Thymus (tissue), 11 donors: ENCODE measurements around the gene OR13C4. TPM values are rescaled to one million over a fixed set of nuclear protein-coding genes. Genes with fewer than 3 reads are reported as not detected.

Experiments
- DNase-seq, 9 donors: peaks; one replicate each; pipeline ENCODE4 v3.0.0-alpha.2; 2013; ENCODE audit warnings: low spot score in 9 of 9, low read depth in 6 of 9, missing footprints in 1 of 9
- H3K27ac ChIP-seq, 2 donors: one replicate each; pipeline ENCODE4 v1.5.1; 2013; ENCODE audit warnings: control low read depth in 1 of 2, low read depth in 1 of 2, low read length in 1 of 2, mild to moderate bottlenecking in 1 of 2, moderate library complexity in 1 of 2
- H3K27me3 ChIP-seq, 2 donors: one replicate each; pipeline ENCODE4 v1.5.1; 2013; ENCODE audit warnings: low read length in 1 of 2; ENCODE audit not compliant: control insufficient read depth in 2 of 2, insufficient read depth in 1 of 2
- H3K36me3 ChIP-seq, 2 donors: one replicate each; pipeline ENCODE4 v1.5.1; 2013; ENCODE audit warnings: low read length in 1 of 2, mild to moderate bottlenecking in 1 of 2, moderate library complexity in 1 of 2; ENCODE audit not compliant: control insufficient read depth in 2 of 2, insufficient read depth in 2 of 2
- H3K4me1 ChIP-seq, 2 donors: one replicate each; pipeline ENCODE4 v1.5.1; 2013; ENCODE audit warnings: low read length in 2 of 2; ENCODE audit not compliant: control insufficient read depth in 2 of 2, insufficient read depth in 2 of 2
- H3K4me3 ChIP-seq, 2 donors: one replicate each; pipeline ENCODE4 v1.5.1; 2013; ENCODE audit warnings: low read length in 2 of 2, control low read depth in 1 of 2, mild to moderate bottlenecking in 1 of 2
- H3K9me3 ChIP-seq, 2 donors: one replicate each; pipeline ENCODE4 v1.5.1; 2013; ENCODE audit warnings: low read length in 1 of 2, mild to moderate bottlenecking in 1 of 2; ENCODE audit not compliant: control insufficient read depth in 2 of 2, insufficient read depth in 1 of 2
- WGBS: extraction: QIAGEN DNeasy Blood & Tissue Kit; methylation state at CpG from one replicate; pipeline ENCODE4 v1.1.7; 2013; 5-methylcytosine and 5-hydroxymethylcytosine counted together
- polyA plus RNA-seq: library from polyadenylated mRNA; stranded (reverse); fragments of 200-250 nt; gene quantifications from one replicate; pipeline ENCODE4 v1.2.3, GENCODE V29; 2013
- total RNA-seq: library from RNA; stranded (reverse); fragments of 120-200 nt; gene quantifications from one replicate; pipeline ENCODE4 v1.2.4, GENCODE V29; 2013
- donor health status: healthy.

OR13C4 gene
- total and polyA plus RNA-seq, 2 donors: not detected

DNA sequence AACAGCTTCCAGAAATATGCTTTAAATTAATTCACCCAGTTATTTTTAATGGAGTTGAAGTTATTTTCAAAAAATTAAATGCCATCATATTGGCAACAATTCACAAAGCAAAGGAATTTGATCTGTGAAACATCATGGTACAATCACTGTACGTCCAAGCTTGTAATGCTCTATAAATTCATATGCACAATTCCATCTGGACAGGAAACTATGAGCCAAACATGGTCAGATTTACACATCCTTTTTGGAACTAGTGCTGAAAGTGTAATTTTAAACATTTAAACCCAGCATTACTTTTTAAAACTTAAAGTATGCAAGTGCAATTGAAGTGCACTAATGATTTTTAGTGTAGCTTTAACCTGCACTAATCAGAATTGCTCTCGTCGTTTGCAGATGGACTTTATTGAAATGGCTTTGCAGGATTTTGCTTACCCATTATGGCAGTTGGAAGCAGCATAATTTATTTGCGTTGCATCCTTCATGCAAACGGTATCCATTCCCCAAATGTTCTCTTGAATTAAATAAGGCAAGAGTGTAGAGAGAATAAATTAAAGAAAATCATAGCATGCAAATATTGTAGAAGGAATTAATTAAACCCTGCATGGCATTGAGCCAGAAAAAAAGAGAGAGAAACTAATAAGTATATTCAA lies 44.0 kb downstream of the OR13C4 start:
- no peaks in the 10 kb centered on the region for H3K4me1 ChIP-seq
- H3K27me3 ChIP-seq: no peaks in the 10 kb centered on the region
- H3K4me3 ChIP-seq: no peak overlapping the region
- 94% methylated on average over 5 of the region's 5 CpGs for WGBS
- H3K36me3 ChIP-seq: no peaks in the 10 kb centered on the region
- H3K9me3 ChIP-seq: no peaks in the 10 kb centered on the region
- no peak overlapping the region for H3K27ac ChIP-seq
- DNase-seq: no peak

Other genes starting within 250 kb of the OR13C4 start
- not detected for gene OR13F1, start 22.9 kb downstream of the OR13C4 start, total RNA-seq
- gene OR13F1, start 22.9 kb downstream of the OR13C4 start, polyA plus RNA-seq: not detected
- gene OR13C3, start 9.6 kb upstream of the OR13C4 start, total RNA-seq: not detected
- not detected for gene OR13C3, start 9.6 kb upstream of the OR13C4 start, polyA plus RNA-seq
- gene OR13C8, start 42.0 kb upstream of the OR13C4 start, total RNA-seq: not detected
- gene OR13C8, start 42.0 kb upstream of the OR13C4 start, polyA plus RNA-seq: 0.02 TPM
- not detected for gene OR13C5, start 72.2 kb upstream of the OR13C4 start, total RNA-seq
- not detected for gene OR13C5, start 72.2 kb upstream of the OR13C4 start, polyA plus RNA-seq
- not detected for gene OR13C2, start 78.4 kb upstream of the OR13C4 start, total RNA-seq
- not detected for gene OR13C2, start 78.4 kb upstream of the OR13C4 start, polyA plus RNA-seq
- not detected for gene OR13C9, start 91.0 kb upstream of the OR13C4 start, total RNA-seq
- not detected for gene OR13C9, start 91.0 kb upstream of the OR13C4 start, polyA plus RNA-seq
- gene OR13D1, start 167.3 kb upstream of the OR13C4 start, total RNA-seq: not detected
- not detected for gene OR13D1, start 167.3 kb upstream of the OR13C4 start, polyA plus RNA-seq
- 40.9 TPM for gene NIPSNAP3A, start 220.5 kb upstream of the OR13C4 start, total RNA-seq
- 25.1 TPM for gene NIPSNAP3A, start 220.5 kb upstream of the OR13C4 start, polyA plus RNA-seq
- 2.4 TPM for gene NIPSNAP3B, start 236.9 kb upstream of the OR13C4 start, total RNA-seq
- gene NIPSNAP3B, start 236.9 kb upstream of the OR13C4 start, polyA plus RNA-seq: 2.9 TPM